ENCODE measurements around the gene ADAMTS12.

ADAMTS12 gene

DNA sequence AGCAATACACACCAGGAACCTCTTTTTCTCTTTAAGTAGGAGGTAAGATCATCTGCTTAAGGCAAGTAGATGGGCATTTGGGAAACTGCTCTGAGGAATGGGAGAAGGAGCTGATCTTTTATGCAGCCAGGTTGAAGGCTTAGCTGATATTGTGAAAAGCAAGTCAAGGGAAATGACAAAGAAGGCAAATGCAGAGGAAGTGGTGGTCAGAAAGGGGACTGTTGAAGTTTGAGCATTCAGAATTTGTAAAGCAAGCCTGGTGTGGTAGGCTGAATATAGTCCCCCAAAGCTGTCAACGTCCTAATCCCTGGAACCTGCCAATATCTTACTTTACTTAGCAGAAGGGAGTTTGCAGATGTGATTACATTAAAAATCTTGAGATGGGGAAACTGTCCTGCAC lies 128.9 kb downstream of the ADAMTS12 start:
- no peak for TF ChIP-seq CTCF (IDR thresholded peaks at IDR 0.05)

- TF ChIP-seq CTCF (IDR thresholded peaks at IDR 0.05) = no peak
These were observed 130.7 kb downstream of the ADAMTS12 start for GRCh38 chr5:33761139-33761538.

GRCh38 chr5:33758737-33759136 lies 133.1 kb downstream of the ADAMTS12 start:
- TF ChIP-seq CTCF (IDR thresholded peaks at IDR 0.05) = no peak

DNA sequence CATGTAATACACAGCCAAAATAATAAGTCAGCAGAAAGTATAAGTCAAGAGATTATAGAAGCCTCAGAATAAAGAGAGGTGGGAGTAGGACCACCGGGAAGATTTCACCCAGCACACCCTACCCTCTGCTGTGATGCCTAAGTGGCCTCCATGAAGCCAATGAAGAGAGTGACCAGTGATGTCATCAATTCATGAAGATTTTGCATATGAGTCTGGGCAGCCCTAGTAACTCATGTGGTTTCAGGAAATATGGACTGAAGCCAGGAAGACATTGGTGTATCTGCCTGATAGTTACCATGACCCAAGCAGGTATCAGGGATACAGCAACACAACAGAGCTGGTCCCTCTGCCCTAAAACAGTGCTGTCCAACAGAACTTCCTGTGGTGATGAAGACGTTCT lies 135.3 kb downstream of the ADAMTS12 start:
- no peak for TF ChIP-seq CTCF (IDR thresholded peaks at IDR 0.05)

DNA sequence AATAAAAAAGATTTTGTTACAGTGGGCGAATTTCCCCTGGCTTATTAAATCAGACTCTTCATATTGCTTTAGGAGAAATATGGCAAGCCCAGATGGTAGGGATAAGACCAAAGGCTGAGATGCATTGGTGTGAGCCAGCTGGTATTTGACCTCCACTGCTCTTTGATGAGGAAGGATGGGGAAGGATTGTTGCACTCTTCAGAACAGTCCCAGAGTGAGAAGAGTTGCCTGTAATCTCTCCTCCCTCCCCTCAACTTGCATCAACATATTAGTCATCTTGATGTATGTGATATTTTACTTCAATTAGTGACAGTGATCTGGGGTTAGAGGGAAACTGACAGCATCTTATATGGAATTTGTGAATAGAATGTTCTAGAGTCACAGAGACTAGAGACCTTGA lies 136.6 kb downstream of the ADAMTS12 start:
- no peak for TF ChIP-seq CTCF (IDR thresholded peaks at IDR 0.05)

GRCh38 chr5:33753704-33754103 lies 138.1 kb downstream of the ADAMTS12 start:
- TF ChIP-seq CTCF (IDR thresholded peaks at IDR 0.05) = no peak

DNA sequence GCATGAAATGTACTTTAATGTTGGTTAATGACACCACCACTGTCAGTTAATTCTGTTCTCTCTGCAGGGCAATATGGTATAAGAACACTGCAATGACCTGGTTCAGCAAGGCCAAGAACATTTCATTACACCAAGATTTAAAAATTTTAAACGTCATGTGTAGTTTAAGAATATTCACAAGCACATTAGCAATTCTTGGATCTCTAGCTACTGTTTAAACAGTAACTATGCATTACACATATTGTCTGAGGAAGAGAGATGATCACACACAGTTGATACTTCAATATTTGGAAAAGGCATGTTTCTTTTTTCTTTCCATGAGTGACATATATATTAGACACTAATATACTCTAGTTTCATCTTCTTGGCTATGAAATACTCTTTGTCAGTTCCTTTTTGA lies 143.0 kb downstream of the ADAMTS12 start:
- no peak for TF ChIP-seq CTCF (IDR thresholded peaks at IDR 0.05)

- TF ChIP-seq CTCF (IDR thresholded peaks at IDR 0.05) = no peak
These were observed 146.6 kb downstream of the ADAMTS12 start for GRCh38 chr5:33745101-33745770.

Measured in LNCAP (cell line).